Measurements from ENCODE around the gene CCKAR.

Gene CCKAR

DNA sequence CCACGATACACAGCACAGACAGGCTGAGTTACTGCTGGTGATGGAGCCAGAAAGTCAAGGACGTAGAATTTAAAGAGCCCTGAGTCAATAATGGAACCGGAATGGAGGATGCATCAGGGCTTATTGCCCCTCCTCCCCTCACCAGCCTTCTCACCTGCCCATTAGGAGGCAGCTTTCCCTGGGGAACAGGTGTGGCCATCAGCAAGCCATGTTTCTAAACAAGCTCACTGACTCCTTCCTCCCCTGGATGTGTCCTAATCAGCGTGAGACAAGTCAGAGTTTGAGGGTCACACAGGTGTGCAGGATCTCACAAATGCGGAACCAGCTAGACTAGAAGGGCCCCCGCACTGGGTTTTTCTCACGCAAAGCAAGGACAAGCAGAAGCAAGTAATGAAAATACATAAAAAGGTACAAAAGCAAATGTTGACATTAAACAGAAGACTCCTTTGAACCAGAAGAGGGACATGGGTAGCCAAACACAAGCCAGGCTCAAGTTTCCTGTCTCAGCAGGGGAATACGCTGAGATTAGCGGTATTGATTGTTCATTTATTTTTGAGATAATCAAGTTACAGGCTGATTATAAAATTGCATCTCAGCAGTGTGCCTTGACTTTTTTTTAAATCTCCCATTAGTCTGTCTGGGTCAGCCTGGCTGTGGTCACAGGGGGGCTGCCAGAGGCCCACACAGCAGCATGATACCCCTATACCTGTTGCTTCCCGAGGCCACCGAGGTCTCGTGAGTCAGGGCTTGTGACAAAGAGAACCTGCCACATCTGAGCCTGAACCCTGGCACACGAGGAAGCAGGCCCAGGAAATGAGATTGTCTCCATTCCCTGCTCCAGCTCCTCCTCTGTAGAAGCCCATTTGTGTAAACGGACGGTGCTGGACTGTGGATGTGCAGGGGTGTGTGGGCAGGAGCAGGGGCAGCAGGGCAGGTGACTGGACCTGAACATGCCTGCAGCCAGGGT lies 37.4 kb downstream of the CCKAR start:
- H3K4me3 ChIP-seq (ENCODE audit: low read length), result no peak overlapping the region
- TF ChIP-seq, protein P1, sequence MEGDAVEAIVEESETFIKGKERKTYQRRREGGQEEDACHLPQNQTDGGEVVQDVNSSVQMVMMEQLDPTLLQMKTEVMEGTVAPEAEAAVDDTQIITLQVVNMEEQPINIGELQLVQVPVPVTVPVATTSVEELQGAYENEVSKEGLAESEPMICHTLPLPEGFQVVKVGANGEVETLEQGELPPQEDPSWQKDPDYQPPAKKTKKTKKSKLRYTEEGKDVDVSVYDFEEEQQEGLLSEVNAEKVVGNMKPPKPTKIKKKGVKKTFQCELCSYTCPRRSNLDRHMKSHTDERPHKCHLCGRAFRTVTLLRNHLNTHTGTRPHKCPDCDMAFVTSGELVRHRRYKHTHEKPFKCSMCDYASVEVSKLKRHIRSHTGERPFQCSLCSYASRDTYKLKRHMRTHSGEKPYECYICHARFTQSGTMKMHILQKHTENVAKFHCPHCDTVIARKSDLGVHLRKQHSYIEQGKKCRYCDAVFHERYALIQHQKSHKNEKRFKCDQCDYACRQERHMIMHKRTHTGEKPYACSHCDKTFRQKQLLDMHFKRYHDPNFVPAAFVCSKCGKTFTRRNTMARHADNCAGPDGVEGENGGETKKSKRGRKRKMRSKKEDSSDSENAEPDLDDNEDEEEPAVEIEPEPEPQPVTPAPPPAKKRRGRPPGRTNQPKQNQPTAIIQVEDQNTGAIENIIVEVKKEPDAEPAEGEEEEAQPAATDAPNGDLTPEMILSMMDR (conservative IDR thresholded peaks at IDR 0.05; ENCODE audit: low read length), result no peak
- no peak for DNase-seq (ENCODE audit: low read depth)

DNA sequence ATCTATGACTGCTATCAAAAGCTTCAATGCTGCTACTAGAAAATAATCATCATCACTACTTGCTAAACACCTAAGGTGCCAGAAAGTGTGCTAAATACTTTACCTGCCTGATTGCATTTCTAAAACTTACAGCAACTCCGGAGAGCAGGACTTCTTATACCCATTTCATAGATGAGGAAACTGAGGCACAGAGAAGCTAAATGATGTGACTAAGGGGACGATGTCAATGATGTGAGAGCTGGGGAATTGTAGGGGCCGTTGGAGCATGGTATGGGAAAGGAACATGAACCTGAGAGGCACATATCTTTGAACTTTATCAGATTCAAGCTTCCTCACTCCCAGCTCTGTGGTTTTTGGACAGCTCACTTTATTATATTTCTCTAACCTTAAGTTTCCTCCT lies 38.7 kb downstream of the CCKAR start:
- DNase-seq (ENCODE audit: low read depth), result no peak
- TF ChIP-seq, protein P1 (conservative IDR thresholded peaks at IDR 0.05; ENCODE audit: low read length), result no peak
- no peak overlapping the region for H3K4me3 ChIP-seq (ENCODE audit: low read length)

DNA sequence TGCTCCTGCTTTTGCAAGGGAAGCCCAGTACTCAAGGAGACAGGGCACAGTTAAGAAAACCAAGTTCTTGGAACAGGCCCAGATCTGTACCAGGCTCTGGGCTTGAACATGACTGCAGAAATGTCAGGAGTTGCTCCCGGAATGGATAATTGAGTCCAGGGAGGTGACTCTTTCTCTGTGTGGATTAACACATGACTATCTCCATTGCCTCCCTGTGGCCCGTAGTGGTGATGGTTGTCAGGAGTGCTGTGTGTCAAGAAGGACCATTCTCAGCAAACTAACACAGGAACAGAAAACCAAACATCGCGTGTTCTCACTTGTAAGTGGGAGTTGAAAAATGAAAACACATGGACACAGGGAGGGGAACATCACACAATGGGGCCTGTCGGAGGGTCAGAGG lies 39.9 kb downstream of the CCKAR start:
- no peak overlapping the region for H3K4me3 ChIP-seq (ENCODE audit: low read length)
- TF ChIP-seq, protein P1 (conservative IDR thresholded peaks at IDR 0.05; ENCODE audit: low read length), result no peak
- DNase-seq (ENCODE audit: low read depth), result no peak

DNA sequence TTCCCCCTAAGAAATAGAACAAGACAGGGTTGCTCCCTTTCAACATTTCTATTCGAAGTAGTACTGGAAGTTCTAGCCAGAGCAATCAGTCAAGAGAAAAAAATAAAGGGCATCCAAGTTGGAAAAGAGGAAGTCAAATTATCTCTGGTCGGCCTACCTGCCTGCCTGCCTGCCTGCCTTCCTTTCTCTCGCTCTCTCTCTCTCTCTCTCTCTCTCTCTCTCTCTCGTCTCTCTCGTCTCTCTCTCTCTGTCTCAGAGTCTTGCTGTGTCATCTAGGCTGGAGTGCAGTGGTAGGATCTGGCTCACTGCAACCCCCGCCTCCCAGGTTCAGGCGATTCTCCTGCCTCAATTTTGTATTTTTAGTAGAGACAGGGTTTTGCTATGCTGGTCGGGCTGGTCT lies 42.9 kb downstream of the CCKAR start:
- no peak for DNase-seq (ENCODE audit: low read depth)
- TF ChIP-seq, protein P1 (conservative IDR thresholded peaks at IDR 0.05; ENCODE audit: low read length), result no peak
- no peak overlapping the region for H3K4me3 ChIP-seq (ENCODE audit: low read length)

DNA sequence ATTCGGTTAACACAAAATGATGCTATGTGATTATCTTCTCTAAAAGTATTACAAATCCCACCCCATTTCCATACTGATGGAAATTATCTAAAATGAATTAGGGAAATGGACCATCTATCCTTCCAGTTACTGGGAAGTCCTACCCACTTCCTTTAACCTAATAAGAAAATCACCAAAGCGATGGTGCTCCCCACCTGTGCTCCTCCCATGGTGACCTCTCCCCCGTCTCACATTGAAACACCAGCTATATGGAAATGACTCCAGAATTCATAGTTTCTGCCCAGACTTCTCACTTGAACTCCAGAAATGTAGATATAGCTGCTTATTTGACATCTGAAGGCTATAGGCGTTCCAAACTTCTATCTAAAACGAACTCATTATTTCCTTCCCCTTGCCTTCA lies 48.5 kb downstream of the CCKAR start:
- TF ChIP-seq, protein P1 (conservative IDR thresholded peaks at IDR 0.05; ENCODE audit: low read length), result no peak
- no peak overlapping the region for H3K4me3 ChIP-seq (ENCODE audit: low read length)
- no peak for DNase-seq (ENCODE audit: low read depth)

DNA sequence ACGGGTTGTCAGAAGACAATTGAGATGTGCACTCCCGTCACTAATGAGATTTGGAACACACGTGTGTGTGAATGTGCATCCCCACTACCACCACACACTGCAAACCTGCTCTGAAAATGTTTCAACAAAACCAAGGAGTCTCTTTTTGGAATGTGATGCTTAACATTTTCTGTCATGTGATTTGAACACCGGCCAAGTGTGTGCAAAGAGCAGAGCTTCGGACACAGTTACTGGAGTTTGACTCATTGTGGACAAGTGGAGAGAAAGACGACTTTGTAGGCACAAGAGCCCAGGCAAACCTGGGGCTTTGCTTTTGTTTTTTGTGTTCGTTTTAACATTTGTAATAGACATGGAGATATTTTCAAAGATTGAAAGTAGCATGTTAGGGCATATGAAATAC lies 49.2 kb downstream of the CCKAR start:
- no peak overlapping the region for H3K4me3 ChIP-seq (ENCODE audit: low read length)
- peak; percentile 59 for DNase-seq (ENCODE audit: low read depth)
- TF ChIP-seq, protein P1 (conservative IDR thresholded peaks at IDR 0.05; ENCODE audit: low read length), result no peak

DNA sequence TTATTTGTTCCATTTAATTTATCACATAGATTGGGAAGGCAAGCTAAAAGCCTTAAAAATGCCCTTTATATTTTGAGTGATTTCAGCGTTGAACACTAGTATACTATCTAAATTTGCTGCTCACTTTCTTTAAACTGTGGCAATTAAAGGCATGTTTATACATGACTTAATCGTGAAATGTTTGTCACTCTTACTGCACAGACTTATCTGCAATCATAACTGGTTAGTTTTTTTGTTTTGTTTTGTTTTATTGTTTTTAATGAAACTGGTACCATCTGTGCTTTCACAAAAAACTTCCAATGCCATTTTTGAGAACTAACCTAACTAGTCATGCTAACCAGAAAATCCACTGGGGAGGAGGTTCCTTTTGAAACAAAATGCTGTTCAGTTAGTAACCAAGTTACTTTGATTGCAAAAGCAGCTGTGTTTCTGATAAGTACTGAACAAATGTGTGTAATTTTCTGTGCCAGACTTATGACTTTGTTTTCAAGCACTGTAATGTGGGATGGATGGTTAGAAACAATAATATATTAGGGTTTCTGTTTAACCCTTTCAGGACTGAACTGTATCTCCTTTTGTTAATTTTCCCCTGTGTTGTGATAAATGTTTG lies 56.1 kb downstream of the CCKAR start:
- DNase-seq (ENCODE audit: low read depth), result peak; percentile 49
- H3K4me3 ChIP-seq (ENCODE audit: low read length), result no peak overlapping the region
- TF ChIP-seq, protein P1 (conservative IDR thresholded peaks at IDR 0.05; ENCODE audit: low read length), result no peak
